DMS114 treated with DMSO at 0.1 percent for 48 hours (cell line): ENCODE measurements around the gene ZNF561.
"Not testable (repeated sequence)": the region's sequence is repeated elsewhere in the genome, so short reads cannot be mapped to it uniquely, and the experiment has no call there.

Experiments
- DNase-seq: peaks from one replicate; lab custom pipeline; 2025; ENCODE audit not compliant: unreplicated experiment; lab: John Stamatoyannopoulos, UW

ZNF561 gene

DNA sequence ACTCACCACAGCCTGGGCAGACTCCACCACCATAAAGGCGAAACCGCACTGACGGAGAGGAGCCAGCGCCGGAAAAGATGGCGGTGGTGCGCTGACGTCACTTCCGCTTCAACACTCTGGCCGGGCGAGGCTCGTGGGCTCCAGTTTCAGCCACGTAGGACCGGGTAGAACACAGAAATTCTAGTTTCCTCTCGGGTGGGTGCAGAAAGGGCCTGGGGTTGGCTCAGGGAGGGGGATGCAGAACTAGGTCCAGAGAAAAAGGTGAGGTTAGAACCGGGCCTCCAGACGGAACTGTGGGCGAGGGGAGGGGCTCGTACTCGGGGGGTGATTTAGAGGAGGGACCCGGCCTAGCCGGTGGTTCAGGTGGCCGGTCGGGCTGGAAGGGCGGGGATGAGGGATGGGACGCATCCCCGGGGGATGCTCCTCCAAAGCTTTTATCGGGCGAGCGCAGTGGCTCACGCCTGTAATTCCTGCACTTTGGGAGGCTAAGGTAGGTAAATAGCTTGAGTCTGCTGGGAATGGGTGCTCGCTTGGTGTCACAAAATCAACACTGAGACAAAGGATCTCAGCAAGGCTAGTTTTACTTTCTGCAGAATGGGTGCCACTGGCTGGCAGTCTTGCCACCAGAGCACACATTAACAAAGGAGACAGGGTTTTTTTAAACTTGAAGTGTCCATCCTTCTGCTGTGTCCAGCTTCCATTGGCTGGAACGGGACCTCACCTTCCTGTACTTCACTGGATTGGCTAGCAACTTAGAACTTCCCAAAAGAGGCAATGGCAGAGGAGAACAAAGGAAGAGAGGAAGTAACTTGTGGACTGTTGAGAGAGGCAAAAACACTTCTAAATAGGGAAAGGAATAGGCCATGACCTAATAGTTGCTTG, at the start of gene ZNF561:
Gene ZNF561 (minus strand): TSS at position 77 of the 882 bp plus-strand sequence. CDS start 1,776 bp downstream, outside the sequence.
- DNase-seq, result peak; percentile 54

GRCh38 chr19:9668544-9668943, 47.5 kb upstream of the ZNF561 start:
- no peak for DNase-seq

GRCh38 chr19:9667898-9668297, 46.9 kb upstream of the ZNF561 start:
- DNase-seq, result no peak

DNA sequence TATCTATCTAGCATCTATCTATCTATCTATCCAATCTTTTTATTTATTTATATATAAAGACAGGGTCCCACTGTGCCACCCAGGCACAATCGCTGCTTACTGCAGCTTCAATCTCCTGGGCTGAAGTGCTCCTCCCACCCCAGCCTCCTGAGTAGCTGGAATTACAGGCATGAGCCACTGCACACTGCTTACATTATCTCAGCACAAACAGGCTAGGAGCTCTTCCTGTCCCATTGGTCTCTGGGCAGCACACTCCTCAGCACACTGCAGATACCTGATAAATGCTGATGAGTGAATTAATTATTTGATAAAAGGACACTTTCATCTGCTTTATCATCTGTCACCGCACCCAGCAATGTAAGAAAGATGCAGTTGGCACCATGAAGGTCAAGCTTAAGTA, 37.7 kb upstream of the ZNF561 start:
- DNase-seq, result no peak

DNA sequence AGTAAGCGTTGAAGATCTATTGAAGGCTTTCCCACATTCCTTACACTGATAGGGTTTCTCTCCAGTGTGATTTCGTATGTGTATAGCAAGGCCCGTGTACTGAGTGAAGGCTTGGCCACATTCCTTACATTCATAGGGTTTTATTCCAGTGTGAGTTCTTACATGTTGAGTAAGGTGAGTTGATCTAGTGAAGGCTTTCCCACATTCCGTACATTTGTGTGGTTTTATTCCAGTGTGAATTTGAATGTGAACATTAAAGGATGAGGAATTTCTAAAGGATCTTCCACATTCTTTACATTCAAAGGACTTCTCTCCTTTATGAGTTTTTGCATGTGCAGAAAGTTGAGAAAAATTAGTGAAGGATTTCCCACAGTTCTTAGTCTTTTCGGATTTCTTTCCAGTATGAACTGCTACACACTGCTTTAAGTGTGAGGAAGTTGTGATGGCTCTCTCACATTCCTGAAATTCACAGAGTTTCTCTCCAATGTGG, 32.1 kb upstream of the ZNF561 start:
- not testable (repeated sequence) for DNase-seq

DNA sequence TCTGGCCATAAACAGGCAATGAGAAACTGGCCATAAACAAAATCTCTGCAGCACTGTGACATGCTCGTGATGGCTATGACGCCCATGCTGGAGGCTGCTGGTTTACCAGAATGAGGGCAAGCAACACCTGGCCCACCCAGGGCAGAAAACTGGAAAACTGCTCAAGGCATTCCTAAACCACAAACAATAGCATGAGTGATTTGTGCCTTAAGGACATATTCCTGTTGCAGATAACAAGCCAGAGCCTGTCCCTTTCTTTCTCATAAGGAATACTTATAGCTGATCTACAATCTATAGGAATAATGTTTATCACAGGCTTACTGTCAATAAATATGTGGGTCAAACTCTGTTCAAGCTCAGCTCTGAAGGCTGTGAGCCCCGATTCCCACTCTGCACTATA, 30.4 kb upstream of the ZNF561 start:
- not testable (repeated sequence) for DNase-seq

DNA sequence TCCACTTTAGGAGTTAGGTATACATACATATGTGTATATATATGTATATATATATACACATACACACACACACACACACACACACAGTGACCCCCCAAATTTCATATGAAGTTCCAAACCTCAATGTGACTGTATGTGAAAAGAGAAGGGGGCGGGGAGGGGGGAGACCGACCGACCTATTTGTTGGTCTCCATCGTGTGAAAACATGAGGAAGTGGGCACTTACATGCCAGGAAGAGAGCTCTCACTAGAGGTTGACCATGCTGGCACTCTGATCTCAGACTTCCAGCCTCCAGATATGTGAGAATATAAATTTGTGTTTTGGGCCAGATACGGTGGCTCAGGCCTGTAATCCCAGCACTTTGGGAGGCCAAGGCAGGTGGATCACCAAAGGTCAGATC, 29.3 kb upstream of the ZNF561 start:
- DNase-seq, result no peak

- DNase-seq, result no peak
Observed at GRCh38 chr19:9645472-9645871, 24.4 kb upstream of the ZNF561 start.

GRCh38 chr19:9644472-9644871, 23.4 kb upstream of the ZNF561 start:
- DNase-seq, result no peak

DNA sequence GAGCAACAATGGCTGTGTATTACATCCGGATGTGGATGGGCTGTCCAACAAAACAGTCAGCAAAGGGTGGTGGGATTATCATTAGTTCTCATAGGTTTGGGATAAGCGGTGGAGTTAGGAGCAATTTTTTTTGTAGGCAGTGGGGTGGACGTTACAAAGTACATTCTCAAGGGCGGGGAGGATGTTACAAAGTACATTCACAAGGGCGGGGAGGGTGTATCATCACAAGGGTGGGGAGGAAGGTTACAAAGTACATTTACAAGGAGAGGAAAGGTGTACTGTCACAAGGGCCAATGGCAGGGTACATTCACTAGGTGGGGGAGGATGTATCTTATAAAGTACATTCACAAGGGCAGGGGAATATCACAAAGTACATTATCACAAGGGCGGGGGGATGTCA, 20.8 kb upstream of the ZNF561 start:
- DNase-seq, result no peak

DNA sequence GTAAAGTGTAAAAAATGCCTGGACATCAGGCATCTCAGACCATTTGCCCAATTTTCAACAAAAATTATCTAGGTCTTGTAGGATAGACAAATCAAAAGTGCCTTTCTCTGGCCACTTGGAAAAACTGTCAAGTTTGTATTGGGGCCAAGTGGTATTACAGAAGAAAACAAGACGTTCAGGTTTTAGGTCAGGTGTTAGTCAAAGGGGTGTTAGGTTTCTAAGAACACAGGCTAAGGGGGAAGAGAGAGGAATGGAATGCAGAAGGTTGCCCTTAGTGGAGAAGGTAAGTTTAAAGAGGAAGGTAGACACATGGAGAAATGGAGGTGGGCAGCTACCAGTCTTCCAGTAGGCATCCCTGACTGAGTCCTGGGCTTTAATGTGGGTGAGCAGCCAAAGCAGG, 19.9 kb upstream of the ZNF561 start:
- no peak for DNase-seq

GRCh38 chr19:9636018-9636417, 15.0 kb upstream of the ZNF561 start:
- DNase-seq, result no peak

DNA sequence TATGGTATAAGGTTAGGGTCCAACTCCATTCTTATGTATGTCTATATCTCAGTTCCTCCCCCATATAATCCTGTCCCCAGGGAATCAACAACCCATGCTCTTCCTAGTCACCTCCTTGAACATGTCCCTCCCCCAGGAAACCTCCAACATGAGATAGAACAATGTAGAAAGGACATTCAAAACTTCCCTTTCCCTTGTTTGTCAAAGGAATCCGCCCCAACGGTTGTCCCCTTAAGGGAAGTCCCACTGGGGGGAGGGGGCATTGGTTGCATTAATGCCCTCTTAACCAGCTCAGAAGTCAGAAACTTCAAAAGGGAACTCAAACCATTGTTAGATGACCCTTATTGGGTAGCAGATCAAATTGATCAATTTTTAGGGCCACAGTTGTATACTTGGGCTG, 6.8 kb upstream of the ZNF561 start:
- no peak for DNase-seq

GRCh38 chr19:9622531-9622930, 1.5 kb upstream of the ZNF561 start:
- DNase-seq, result no peak

DNA sequence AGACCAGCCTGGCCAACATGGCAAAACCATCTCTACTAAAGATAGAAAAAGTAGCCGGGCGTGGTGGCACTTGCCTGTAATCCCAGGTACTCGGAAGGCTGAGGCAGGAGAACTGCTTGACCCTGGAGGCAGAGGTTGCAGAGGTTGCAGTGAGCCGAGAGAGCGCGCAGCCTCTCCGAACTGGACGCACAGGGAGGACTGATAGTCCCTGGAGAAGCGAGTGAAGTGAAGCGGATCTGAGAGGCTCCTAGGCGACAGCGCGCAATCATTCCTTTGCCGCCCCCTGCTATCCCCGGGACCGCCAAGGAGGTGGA, 233 bp downstream of the ZNF561 start:
- DNase-seq, result no peak

GRCh38 chr19:9615844-9616243, 5.2 kb downstream of the ZNF561 start:
- DNase-seq, result no peak

- no peak for DNase-seq
Observed at GRCh38 chr19:9610484-9611113, 10.4 kb downstream of the ZNF561 start.

- no peak for DNase-seq
Observed at GRCh38 chr19:9608912-9609311, 12.1 kb downstream of the ZNF561 start.

DNA sequence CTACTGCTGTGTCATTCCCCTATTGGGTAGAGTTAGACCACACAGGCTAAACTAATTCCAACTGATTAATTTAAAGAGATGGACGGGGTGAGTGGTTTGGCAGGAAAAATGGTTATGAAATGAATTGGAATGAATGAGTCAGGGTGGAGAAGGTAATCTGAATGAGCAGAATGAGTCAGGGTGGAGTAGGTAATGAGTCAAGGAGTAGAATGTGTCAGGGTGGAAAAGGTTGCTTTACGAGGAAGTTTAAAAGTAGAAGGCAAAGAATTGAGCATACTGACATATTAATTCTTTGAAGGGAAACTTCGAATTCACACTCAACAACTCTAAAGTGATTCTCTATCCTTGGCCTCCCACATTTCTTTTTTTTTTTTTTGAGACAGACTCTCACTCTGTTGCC, 24.0 kb downstream of the ZNF561 start:
- no peak for DNase-seq

GRCh38 chr19:9586764-9587163, 34.3 kb downstream of the ZNF561 start:
- DNase-seq, result peak; percentile 28

GRCh38 chr19:9584073-9584833, 36.8 kb downstream of the ZNF561 start, which contains the start of gene ZNF121:
ZNF121 (minus strand) TSS chr19:9584504; CDS start chr19:9568097, 16,407 bp downstream.
- DNase-seq, result peak; percentile 74
